GM12891 (cell line): ENCODE results near the gene RNF144A.

Experiments
- POLR2A ChIP-seq: IDR thresholded peaks from 2 replicates; pipeline ENCODE4 v1.6.1; 2011; ENCODE audit warnings: low read depth, low read length, control low read depth
- POLR2AphosphoS5 ChIP-seq: IDR thresholded peaks from 2 replicates; pipeline ENCODE4 v1.6.1; 2011; ENCODE audit warnings: low read depth, low read length, control low read depth

DNA sequence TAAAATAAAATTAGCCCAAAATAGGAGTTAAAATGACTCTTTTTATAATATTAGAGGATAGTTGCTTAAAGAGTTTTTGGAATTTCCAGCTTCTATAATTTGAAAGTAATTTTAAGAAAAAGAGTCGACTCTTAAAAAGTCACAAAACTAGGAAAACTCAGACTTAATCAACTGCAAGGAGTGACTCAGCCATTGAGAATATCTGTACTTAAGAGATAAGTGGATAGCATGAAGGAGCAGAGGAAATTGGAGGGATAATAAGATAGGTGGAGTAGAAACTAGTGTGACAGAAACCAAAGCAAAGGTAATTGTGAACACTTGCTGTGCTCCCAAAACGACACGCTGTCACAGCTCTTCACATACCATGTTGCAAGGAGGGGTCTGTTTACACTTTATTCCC lies 31.2 kb upstream of the RNF144A start:
- TF ChIP-seq POLR2A = no peak
- no peak for TF ChIP-seq POLR2AphosphoS5
